HCEC 1CT (cell line): ENCODE data around the gene GRAMD1B.
"Not testable (repeated sequence)": the region's sequence is repeated elsewhere in the genome, so short reads cannot be mapped to it uniquely, and the experiment has no call there.

ENCODE experiments used
- DNase-seq: peaks from one replicate; pipeline ENCODE4 v3.0.0-alpha.2; 2017

GRAMD1B gene

GRCh38 chr11:123544631-123545375 is 114.7 kb downstream of the GRAMD1B start:
- DNase-seq = no peak

DNA sequence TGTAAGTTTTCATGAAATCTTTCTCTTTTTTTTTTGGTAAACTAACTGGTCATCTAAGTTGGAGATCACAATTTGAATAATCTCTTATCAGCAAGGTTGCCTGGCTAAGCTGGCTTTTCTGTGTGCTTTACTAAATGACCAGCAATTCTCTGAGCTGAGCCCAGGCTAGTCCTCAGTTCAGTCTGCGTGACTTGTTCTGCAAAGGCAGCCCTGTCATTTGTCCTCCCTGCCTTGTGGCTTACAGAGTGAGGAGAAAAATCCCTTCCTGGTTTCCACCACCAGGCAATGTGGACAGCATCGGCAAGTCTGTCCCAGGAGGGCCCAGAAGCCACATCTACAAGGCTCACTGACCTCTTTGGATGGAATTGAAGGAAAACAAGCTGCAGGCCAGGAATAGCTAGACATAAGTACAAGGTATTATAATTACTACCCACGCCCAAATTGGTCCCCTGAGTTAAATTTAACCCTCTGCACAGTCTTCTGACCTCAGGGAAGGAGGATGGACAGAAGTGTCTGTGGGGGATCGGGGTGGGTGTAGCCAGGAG is 115.7 kb downstream of the GRAMD1B start:
- no peak for DNase-seq

DNA sequence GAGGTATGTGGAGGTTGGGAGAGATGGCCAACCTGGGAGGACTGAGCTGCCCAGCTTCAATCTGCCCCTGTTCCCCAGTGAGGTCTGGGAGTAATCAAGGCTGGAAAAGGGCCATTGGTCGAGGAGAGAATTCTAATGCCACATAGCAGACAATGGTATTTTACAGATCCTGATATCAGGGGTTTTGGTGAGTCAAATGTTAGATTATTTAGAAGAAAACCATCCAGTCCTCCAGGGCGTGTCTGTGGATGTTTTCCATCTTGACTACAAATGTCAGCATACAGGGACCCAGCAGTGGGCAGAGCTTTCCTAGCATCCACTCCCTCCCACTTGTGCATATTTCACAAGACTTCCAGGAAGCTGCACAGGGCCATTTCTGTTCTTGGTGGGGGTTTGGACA is 116.4 kb downstream of the GRAMD1B start:
- DNase-seq = no peak

GRCh38 chr11:123547180-123547579 is 117.1 kb downstream of the GRAMD1B start:
- DNase-seq = no peak

DNA sequence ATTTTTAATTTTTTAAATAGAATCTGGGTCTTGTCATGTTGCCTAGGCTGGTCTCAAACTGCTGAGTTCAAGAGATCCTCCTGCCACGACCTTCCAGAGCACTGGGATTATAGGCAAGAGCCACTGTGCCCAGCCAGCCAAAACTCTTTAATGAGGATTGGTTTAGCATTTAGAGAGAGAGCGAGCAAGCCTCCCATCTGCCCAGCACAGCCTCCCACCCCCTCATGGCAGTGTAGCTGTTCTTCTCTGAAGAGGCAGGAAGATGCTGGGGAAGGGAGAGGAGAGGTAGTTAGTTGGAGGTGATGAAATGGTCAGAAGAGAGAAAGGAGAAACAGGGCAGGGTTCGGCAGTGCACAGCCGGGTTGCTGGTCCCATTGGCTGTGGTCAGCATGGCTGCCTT is 118.7 kb downstream of the GRAMD1B start:
- DNase-seq = no peak

DNA sequence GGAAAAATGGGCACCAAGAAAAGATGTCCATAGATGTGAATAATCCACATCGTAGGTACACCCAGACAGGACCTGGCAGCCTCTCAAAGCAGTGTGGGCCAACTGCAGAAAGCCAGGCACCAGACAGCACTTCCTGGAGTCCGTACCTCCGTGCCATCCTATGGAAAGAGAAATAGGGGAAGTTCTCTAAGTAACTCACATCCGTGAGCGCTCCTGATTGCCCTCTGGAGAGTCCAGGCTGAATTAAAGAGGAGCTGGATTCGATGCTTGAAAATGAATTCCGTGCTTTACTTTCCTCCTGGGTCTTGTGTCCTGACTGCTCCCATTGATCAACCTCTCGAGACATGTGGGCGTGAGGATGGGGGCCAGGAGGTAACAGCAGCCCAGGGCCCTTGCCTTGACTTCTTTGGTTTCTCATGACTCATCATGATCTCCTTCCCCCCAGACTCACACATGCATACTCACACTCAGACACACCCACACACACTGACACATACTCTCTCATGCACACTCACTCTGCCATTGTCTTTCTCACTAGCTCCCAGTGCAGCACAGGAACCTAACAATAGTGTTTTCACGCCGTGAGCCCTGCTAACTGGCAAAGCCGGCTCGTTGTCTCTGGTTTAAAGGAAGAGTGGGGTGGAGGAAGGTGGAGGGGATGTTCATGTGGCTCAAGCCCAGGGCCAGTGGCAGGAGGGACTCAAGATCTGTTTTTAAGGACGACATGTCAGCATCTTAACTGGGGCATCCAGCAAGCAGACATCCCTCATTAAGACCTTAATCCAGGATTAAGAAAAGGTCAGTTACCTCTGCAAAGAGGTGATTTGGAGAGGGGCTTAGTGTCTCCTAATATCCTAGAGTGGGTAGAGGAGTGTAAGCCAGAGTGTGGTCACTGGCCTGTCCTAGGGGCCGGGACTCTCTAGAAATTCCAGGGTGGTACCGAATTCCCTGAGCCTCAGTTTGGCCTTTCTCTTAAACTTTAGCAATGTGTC is 120.2 kb downstream of the GRAMD1B start:
- no peak for DNase-seq

- no peak for DNase-seq
Measured at GRCh38 chr11:123551079-123551478, 121.0 kb downstream of the GRAMD1B start.

DNA sequence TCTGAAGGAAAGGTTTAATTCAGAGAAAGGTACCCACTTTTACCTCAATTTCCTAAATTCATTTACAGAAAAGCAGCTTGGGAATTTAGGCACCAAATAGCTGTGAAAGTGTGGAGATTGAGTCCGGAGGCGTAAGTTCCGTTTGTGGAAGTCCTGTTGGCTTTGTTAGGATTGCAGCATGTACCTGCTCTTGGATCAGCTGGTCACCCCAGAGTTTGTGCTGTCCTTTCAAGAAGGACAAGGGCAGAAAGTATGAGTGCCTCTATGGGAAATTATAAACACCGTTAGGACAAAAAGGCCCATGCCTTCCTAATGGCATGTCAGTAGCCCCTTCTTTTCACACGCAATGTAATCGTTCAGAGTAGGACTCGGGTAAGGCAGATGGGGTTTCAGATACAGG is 126.6 kb downstream of the GRAMD1B start:
- DNase-seq = no peak

DNA sequence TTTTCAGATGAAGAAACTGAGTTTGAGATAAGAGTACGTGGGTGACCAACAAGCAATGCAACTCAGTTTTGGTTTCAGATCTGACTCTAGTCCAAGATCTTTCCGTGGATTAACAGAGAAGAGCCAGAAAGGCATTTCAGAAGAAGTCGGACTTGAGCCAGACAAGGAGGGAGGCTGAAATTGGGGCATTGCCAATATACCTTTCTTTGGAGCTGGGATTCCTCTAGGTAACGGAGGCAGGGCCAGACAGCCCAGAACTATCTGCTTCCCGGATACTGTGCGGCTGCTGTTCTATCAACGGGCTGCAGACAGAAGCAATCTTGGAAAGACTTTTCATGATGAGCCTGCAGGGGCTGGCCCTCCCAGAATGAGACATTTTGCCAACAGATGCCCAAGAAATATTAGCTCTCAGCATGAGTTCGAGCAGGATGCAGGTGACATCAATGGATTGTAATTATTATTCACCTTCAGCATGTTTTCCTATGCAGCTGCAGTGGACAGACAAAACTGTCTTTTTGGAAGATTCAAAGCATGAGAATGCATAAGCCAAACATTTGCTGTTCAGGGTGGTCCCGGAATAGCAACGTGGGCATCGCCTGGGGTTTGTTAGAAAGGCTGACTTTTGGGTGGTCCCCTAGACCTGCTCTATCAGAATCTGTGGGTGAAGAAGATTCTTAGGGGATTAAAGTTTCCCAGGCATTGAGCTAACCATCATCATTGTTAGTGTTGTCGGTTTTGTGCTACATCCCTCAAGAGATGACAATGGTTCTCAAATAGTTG is 128.7 kb downstream of the GRAMD1B start:
- no peak for DNase-seq

GRCh38 chr11:123559523-123559955 is 129.5 kb downstream of the GRAMD1B start:
- DNase-seq = no peak

- peak; percentile 47 for DNase-seq
Measured at GRCh38 chr11:123560006-123560405, 129.9 kb downstream of the GRAMD1B start.

DNA sequence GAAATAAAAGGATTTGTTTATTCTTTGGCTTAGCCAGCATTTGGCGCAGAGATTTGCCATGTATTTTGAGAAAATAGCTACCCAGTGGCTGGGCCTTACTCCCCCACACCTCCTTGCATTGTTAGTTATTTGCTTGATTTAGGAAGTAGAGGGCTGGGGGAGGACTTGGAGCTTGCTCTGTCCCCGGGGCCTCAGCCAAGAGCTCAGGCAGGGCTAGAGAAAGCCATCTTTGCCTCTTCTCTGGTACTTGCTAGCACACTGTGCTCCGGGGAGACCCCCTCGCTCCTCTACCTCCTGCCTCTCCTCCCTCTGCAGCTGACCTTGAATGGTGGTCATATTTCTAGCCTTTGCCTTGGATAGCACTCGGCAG is 131.3 kb downstream of the GRAMD1B start:
- no peak for DNase-seq

DNA sequence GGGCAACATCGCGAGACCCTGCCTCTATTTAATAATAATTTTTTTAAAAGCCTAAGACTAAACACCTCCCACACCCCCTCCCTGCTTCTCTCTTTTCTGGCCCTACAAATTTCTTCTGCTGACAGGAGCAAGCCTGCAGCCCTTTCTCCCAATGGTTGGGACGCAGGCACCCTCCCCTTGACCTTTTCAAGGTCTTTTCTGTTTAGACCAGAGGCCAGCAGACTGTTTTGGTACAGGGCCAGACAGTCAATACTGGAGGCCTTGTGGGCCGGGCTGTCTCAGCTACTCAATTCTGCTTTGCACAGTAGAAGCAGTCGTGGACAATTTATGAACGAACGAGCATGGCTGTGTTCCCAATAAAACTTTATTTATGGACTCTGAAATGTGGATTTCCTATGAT is 132.1 kb downstream of the GRAMD1B start:
- DNase-seq = no peak

- DNase-seq = no peak
Measured at GRCh38 chr11:123562829-123563228, 132.8 kb downstream of the GRAMD1B start.

DNA sequence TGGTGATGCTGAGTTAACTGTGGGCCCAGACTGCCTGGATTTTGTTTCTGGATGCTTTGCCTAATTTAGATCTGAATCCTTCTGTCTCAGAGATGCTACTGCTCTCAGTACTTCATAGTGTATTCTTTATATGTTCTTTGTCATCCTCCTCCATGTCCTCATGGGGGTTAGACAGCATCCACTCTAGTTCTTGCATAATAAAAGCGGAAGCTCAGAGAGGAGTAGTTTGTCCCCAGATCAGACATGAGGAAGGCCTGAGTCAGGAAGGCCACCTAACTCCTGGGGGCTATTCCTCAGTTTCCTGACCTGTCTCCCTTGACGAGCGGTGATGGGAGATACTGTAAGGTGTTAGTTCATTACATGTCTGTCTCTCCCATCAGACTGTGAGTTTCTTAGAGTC is 134.2 kb downstream of the GRAMD1B start:
- no peak for DNase-seq

DNA sequence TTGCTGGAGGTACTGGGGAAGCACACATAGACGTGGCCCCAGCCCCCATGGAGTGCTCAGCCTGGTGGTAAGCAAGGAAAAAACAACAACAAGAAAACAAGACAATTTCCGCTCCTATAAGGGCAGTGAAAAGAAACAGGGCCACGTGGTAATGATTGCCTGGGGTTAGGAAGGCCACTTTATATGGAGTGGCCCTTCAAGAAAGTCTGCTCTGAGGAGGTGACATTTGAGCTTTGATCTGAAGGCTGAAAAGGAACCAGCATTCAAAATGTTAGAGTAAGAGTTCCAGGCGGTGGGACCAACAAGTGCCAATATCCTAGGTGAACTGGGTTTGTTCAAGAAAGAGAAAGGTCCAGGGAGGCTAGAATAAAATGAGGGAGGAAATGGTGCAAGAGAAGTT is 136.8 kb downstream of the GRAMD1B start:
- no peak for DNase-seq

DNA sequence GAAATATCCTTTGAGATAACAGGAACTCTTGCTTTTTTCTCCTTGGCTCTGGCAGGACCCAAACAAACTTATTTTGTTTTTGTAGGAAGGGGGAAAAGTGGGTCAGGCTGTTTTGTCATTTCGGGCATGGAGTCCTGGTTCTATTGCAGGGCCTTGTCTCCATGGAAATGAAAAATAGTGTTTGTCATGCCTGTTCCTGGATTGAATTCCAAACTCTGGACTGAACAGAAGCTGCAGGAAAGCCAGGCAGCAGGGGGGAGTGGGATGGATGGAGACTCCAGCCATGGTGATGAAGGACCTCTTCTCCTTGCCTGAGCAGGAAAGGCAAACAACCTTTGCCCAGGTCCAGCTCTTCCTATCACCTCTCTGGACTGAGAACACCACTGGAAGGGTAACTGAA is 137.4 kb downstream of the GRAMD1B start:
- DNase-seq = no peak

- no peak for DNase-seq
Measured at GRCh38 chr11:123568367-123568870, 138.3 kb downstream of the GRAMD1B start.

DNA sequence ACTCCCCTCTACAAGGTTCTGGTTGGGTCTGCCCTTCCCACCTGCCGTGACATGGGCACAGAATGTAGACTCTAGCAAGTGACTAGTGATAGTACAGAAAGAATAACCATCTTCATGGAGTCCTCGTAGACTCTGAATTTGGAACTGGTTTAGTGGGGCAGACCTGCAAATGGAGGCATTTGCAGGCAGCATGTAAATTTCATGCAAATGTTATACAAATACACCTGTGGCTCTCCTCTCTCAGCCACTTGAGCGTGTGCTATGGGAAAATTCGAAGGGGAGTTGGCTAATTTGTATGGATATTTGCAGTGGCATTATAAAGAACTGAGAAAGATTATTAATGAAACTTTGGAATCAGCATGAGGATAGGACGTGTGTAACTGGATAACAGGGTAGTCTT is 139.3 kb downstream of the GRAMD1B start:
- DNase-seq = no peak

GRCh38 chr11:123570939-123571580 is 141.0 kb downstream of the GRAMD1B start:
- DNase-seq = no peak

DNA sequence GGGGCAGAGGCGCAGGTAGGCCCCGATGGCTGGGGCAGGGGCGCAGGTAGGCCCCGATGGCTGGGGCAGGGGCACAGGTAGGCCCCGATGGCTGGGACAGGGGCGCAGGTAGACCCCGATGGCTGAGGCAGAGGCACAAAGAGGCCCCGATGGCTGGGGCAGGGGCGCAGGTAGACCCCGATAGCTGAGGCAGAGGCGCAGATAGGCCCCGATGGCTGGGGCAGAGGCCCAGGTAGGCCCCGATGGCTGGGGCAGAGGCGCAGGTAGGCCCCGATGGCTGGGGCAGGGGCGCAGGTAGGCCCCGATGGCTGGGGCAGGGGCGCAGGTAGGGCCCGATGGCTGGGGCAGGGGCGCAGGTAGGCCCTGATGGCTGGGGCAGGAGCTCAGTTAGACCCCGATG is 142.7 kb downstream of the GRAMD1B start:
- not testable (repeated sequence) for DNase-seq

GRCh38 chr11:123573286-123573685 is 143.2 kb downstream of the GRAMD1B start:
- no peak for DNase-seq
